Hematopoietic multipotent progenitor cell (in vitro differentiated cells): ENCODE measurements around the gene TECPR2. TPM values are rescaled to one million over a fixed set of nuclear protein-coding genes. Genes with fewer than 3 reads are reported as not detected.

Experiments
- DNase-seq, 3 donors: peaks; one replicate each; pipeline ENCODE4 v3.0.0-alpha.2; 2011 to 2015; ENCODE audit warnings: low read depth in 2 of 3, low spot score in 2 of 3
- total RNA-seq: library from RNA; depleted of rRNA; stranded (reverse); fragments of >200 nt; gene quantifications from one replicate; pipeline ENCODE4 v1.2.3, GENCODE V29; 2012

Gene TECPR2
- total RNA-seq, 1 donor = 9.4 TPM

DNA sequence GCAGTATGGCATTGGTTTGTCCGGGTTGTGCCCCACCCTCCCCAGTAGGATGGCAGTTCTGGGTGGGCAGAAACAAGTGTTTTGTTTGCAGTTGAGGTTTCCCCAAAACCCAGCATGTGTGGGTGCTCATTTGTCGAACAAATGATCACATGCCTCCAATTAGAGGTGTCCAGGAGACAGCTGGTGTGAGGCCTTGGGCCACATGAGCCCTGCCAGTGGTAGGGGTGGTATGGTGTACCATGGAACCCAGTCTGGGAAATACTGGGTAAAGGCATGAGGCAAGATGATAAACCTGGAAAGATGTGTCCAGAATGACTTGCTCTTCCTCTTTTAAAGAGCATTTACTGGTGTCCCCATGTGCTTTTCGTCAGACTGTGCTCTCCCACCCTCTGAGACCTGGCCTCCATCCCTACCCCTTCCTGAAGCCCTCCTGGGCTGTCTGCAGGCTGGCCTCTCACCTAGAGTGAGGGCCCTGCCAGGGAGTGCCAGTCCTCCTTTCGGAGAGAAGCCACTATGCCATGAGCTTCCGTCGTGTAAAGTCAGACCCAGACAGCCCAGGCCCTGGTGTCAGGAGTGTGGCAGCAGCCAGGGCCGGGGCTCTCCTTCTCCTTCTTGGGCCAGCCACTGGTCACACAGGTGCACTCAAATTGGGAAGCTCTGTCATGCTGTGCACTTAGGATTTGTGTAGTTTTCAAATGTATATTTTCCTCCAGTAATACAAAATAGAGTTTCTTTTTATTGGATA, 129.2 kb downstream of the TECPR2 start:
- no peak for DNase-seq

DNA sequence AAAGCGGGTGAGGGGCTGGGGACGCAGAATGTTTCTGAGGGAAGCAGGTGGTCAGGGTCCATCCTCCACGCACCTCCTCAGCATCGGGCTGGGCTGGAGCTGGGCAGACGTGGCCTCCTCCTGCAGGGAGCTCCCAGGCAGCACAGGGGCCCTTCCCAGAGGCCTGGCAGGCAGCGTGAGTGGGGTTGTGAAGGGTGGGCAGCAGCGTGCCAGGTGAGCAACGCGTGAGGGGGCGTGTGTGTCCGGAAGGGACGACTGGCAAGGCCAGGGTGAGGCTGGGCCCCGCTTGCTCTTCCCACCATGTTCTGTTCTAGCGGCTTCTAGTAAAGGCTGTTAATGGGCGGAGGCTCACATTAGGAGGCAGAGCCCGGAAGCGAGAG, 129.8 kb downstream of the TECPR2 start:
- DNase-seq = no peak

DNA sequence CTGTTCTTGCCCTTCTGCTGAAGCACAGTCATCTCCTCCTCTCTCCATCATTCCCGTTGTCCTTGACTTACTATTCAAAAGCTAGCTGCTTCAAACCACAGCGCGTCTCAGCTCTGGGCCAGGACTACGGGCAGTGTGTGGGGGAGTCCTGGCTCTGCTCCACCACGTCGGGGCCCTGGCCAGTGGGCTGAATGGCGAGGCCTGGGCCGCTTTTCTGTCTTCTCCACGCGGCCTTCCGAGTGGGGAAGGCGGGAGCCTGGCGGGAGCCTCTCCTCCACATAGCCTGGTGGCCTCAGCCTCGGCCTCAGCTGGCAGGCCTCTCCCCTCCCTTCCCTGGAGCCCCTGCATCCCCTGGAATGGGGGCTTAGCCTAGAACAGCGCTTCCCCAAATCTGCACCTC, 130.4 kb downstream of the TECPR2 start:
- DNase-seq = no peak

DNA sequence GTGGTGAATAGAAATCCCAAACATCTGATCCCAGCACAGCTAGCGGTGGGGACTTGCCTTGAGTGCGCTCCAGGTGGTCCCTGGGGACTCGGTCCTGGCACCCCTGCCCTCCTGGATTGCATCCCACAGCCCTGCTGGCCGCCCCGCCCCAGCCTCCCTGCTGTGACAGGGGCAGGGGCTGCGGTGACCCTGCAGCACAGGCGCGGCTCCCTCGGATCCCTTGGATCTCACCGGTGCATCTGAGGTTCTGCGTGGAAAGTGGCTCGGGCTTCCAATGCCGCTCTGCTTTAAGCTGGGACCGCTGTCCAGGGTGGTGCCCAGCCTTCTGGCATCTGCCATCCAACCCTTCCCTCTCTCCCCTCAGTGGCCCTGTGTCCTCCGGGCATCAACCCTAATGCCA, 130.8 kb downstream of the TECPR2 start:
- no peak for DNase-seq

DNA sequence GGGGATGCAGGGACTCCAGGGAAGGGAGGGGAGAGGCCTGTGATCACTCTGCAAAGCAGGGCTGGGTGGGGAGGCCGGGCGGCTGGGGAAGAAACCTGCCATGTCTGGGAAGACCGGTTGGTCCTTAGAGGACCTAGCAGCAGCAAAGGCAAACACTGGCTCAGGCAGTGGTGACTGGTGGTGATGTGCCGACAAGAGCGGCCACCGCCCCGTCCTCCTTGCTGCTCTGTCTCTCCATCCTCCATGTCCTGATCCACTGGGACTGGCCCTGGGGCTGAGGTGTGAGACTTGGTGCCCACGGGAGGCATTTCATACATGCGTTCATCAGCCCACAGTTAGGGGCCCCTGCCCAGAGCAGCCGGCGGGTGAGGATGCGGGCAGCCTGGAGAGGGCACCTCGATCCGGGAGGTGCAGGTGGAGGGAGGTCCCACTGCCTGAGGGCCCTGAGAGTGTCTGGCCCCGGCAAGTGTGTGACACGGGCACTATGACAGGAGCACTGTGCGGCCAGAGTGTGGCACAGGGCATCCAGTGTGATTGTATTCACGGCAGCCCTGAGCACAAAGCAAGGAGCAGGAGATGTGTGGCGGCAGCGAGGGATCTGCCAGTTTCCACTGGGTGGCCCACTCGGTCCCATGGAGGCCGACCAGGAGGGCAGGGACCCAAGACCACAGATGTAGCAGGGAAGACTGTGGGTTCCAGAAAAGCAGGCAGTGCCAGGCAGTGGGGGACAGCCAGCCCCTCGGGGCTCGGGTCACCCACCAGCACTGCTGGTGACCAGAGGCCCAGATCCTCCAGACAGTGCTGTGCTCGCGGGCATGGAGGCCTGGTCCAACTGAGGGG, 133.0 kb downstream of the TECPR2 start:
- no peak for DNase-seq

DNA sequence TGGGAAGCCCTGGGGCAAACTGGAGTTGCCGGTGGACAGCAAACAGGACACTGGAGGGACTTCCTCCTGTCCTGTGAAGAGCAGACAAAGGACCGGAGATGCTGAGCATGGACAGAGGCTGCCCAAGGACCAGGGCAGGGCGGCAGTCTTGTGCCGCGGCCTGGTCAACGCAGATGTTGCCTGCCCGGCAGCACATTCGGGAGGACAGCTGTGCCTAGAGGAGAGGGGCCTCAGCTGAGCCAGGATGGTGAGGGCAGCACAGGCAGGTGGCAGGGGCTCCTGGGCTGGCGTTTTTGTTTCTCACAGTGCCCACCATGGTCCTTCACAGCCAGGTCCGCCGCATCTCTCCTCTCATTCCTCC, 133.6 kb downstream of the TECPR2 start:
- no peak for DNase-seq

DNA sequence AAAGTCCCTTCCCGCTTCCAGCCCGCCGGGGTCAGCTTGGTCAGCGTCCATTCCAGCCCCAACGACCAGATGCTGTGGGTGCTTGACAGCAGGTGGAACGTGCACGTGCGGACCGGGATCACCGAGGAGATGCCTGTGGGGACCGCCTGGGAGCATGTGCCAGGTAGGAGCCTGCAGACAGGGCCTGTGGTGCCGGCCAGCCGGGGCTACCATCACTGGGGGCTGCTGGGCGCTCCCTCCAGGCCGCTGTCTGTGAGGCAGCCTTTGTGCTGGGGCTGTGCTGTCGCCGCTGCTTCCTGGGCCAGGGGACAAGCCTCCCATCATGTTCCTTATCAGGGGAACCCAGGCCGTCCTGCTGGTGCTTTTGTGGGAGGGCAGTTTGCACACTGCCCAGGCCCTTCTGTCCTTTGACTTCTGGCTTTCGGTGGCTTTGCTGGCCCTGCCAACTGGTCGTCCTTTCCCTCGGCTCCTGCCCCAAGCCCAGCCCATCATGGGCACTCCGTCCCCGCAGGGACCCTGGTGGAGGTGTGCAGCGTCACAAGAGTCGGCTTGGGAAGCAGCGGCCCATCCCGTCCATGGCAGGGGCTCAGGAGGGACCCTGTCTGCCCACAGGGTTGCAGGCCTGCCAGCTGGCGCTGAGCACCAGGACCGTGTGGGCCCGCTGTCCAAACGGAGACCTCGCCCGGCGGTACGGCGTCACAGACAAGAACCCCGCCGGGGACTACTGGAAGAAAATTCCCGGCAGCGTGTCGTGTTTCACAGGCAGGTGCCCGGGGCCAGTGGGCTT, 134.4 kb downstream of the TECPR2 start:
- no peak for DNase-seq

DNA sequence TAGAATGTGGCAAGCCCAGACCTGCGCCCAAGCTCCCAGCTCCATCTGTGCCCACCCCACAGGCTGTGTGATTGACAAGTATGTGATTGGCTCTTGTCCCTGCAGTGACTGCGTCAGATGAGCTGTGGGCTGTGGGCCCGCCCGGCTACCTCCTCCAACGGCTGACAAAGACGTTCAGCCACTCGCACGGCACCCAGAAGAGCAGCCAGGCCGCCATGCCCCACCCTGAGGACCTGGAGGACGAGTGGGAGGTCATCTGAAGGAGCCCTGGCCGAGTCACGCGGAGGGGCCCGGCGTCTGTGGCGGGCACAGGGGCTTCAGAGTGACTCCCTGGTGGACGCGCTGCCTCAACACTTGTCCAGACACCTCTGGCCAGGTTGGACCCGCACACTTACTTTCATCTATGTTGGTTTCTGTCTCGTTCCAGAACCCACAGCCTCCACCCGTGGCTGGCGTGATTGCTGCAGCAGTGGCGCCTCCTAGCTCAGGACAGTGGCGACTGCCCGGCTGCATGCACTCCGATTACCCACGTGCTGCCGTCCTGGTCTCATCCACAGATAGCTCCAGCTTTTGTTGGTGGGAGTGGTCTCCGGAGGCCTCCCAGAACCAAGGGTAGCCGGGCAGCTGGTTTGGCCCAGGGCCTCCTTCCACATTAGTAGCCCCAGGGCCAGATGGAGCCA, 135.4 kb downstream of the TECPR2 start:
- DNase-seq = no peak

DNA sequence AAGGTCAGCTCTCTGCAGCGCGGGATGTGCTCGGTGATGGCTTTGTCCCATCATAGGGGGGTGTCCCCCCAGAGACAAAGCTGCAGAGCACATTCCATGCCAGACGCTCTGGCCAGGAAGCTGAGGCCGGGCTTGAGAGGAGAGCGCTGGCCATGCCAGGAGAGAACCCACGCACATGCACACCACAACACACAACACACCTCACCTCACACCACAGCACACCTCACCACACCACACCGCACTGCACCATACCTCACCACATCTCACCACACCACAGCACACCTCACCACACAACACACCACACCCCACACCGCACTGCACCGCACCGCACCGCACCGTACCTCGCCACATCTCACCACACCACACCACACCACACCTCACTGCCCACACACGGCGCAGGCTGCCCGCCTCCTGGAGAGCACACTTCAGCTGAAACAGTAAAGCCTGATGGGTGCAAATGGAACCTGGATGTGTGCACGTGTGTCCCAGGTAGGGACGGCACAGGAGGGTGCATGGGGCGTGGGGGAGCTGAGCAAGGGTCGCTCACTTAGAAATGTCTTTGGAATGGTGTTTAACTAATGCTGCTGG, 136.0 kb downstream of the TECPR2 start:
- no peak for DNase-seq

DNA sequence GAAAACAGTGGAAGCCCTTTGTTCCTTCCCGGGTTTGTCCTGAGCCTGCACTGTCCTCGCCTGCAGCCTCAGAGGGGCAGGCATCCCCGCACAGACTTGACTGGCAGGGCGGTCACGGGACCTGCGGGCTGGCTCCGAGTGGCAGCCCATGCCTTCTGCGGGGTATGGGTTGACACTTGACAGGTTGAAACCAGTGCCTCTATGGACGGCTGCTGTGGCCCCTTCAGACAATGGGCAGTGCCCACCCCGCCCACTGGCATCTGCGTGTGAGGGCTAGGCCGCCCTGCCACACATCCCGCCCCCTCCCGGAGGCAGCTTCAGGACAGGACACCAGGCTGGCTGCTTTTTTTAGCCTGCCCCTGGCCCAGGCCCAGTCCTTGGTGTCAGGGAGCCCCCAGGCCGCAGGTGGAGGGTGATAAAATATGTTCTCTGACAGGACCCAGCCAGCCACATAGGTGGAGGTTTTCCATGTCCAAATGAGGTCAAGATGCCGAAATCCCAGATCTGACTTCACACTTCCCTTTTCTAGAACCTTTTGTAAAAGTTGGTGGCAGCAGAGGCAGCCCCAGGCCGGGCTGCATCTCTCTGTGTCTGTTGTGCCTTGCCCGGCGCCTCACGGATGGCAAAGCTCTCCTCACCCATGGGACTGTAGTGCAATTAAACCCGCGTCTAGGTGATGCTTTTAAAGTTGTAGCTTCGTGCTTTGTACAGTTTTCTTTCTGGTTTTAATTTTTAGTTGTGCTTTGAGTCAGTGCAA, 136.8 kb downstream of the TECPR2 start:
- DNase-seq = no peak

DNA sequence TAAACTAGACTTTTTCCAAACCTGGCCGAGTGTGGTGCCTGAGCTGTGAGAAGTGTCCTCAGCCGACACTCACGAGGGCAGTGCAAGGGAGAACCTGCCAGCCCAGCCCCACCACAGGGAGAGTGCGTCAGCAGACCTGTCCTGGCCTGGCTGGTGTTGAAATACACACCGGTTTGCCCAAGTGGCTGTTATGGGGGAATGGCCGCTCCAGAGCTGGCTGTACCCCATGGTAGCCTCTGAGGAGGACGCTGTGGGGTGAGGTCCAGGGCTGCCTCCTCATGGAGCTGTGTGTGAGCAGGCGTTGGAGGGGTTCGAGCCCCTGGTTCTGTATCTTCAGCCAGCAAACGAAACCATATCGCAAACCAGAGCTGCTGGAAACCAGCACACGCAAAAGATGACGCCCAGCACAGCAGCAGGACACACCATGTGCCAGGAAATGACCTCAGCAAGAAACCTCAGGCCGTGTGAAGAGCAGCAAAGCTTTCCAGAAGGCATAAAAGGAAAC, 137.5 kb downstream of the TECPR2 start:
- peak in 1 of 3 donors; percentile 39 for DNase-seq

DNA sequence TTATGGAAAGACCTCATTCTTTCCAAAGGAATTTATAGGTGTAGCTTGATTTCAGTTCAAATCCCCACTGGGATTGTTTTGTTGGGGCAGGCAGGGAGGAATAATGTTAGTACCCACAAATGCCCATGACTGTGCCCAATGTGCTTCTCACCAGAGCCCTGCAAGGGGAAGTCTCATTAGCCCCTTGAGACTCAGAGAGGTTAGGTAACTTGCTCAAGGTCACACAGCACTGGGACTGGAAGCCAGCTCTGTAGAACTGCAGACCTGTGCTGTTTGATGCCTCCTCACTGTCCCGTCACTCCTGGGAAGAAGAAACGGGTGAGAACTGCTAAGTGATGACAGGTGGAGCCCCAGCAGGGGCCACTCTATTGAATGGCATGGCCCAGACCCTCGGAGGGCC, 138.0 kb downstream of the TECPR2 start:
- DNase-seq = no peak

DNA sequence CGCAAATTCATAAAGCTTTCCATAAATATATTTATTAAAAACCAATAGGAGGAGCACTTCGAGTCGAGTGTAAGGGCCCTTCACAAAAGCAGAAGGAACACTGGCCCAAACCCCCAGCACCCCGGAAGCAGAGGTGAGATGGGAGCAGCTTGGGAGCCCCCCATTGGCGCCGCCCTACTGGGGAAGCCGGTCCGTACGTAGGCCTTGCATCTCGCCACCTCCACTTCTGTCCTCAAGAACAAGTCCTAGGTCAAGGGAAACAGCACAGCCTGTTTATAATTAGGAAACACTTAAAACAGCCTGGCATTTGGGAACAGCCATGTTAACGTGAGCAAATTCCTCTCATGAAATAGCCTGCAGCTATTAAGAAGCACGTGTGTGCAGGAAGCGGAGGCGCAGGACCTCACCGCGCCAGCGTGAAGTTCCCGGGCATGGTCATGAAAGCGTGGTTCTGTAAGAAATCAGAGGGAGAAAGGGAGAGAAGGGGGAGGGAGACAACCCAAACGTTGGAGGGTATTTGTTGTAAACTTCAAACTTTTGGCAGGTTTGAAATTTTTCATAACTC, 139.1 kb downstream of the TECPR2 start:
- no peak for DNase-seq

DNA sequence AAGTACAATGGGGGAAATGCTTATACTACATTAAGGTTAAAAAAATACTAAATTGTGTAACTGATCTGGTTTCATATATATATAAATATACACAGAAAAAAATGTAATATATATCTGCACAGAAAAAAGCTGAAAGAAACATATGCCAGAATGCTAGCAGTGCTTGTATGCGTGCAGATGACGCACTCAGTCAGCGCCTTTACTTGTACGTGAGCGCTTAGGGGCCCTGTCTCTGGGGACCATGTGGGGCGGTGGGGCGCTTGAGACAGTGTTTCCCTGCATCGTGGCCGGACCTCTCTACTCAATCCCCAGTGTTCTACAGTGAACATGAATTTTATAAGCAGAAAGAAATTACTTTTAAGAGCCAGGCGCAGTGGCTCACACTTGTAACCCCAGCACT, 139.8 kb downstream of the TECPR2 start:
- DNase-seq = no peak

DNA sequence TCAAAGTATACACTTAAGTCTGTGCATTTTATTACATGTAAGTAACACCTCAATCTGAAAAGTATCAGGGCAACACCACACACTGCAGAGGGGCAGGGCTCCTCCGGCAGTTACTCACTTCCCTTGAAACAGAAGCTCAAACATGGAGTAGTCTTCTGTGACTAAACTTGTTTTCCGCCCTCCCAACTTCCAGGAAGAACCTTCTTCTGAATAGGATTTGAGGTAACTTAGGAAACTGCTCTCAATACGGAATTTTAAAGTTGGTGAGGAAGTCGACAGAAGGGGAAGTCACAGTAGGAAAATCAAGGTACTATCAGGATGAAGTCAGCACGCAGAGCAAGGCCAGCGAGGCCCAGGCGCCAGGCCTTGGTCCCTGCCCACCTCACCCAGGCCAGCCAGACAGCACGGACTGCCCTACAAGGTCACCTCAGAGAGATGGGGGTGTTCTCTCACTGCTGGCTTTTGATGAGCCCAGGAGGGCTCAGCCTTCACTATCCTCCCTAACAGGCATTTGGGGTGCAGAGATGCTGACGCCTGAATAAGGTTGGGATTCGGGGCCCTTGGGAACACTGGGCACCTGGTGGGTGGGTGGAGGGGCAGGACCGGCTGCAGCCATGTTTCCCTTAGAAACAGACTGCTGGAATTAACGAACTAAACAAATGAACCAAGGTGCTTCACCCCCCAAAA, 141.0 kb downstream of the TECPR2 start:
- DNase-seq = no peak

DNA sequence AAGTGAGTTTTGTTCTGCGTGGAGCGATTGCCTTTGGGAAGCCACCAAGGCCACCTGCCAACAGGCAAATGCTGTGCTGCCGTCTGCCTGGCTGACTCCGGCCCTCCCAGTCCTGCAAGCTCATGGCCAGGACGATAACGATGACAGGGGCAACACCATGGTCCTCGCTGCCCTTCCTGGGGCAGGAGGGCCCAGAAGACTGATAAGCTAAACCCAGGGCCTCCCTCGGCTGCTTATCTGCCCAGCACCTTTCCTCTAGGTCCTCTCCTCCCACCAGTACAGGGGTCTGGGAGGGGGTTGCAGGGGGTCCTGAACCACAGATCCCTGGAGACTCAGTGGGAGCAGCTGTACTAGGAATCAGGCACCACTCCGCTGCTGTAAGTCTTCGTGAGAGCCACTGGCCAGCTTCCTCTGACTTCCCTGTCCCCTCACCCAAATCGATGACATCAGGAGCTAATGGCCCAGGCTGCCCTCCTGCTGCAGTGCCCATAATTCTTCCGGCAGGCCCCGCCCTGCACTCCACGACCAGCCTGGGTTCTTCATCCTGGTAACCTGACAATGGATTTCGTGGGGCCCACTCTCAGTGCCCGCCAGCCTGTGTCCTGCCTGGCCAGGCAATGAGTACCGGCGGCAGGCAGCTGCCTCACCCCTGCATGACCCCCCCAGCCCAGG, 141.7 kb downstream of the TECPR2 start:
- no peak for DNase-seq

DNA sequence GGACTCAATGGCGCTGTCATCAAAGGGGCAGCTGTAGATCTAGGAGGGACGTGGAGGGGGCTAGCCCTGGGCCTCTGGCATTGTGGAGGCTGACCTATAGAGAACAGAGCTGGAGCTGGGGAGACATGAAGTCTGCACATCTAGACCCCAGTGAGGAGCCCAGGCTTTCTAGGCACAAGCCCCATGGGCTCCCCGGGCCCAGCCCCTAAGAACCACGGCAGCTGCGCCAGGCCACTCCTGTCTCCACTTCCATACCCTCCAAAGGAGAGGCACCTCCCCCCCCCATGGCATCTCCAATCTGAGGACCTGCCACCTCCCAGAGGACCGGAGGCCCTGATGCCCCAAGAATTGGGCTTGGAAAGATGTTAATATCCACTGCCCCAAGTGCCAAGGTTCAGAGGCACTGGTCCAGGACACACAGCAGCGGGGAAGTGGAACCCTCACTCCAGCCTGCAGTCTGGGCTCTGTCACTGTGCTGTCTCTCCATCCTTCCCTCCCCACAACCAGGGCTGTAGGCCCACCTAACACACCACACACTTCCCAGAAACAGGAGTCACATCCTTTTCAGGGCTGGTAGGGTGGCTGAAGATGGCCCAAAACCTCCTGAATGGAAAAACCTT, 142.4 kb downstream of the TECPR2 start:
- no peak for DNase-seq
